ENCODE data around the gene FBXO21. TPM values are rescaled to one million over a fixed set of nuclear protein-coding genes. Genes with fewer than 3 reads are reported as not detected.

The FBXO21 gene
- total and polyA plus RNA-seq, 2 experiments from 2014 or later, result 46.3 to 84.2 TPM

- no peaks in the 10 kb centered on the region for H3K79me2 ChIP-seq (replicated peaks; ENCODE audit: insufficient read depth)
- no peaks in the 10 kb centered on the region for H3F3A ChIP-seq (replicated peaks; ENCODE audit: low read depth)
- peaks cover 8% of the 10 kb centered on the region for H3K4me1 ChIP-seq (ENCODE audit: insufficient read depth)
- H3K4me1 Mint-ChIP-seq, result peaks cover 21% of the 10 kb centered on the region
- H3K27ac Mint-ChIP-seq, result no peak overlapping the region
- H3K4me3 Mint-ChIP-seq, result no peak overlapping the region
- H3K4me3 ChIP-seq, result no peak overlapping the region
- H3K36me3 ChIP-seq (ENCODE audit: insufficient read depth), result no peaks in the 10 kb centered on the region
- H3K27ac ChIP-seq (ENCODE audit: low read depth), result no peak overlapping the region
- no peaks in the 10 kb centered on the region for H3K9me3 Mint-ChIP-seq
- no peaks in the 10 kb centered on the region for H4K20me1 ChIP-seq (replicated peaks; ENCODE audit: insufficient read depth)
- H3K4me2 ChIP-seq, result no peak overlapping the region
- no peaks in the 10 kb centered on the region; the same call in 2 of the 3 replicates for H3K36me3 Mint-ChIP-seq (ENCODE audit: low read depth)
- H3K27me3 ChIP-seq (ENCODE audit: insufficient read depth), result no peaks in the 10 kb centered on the region
- no peak for ATAC-seq
- H3K27me3 Mint-ChIP-seq (ENCODE audit: insufficient read depth, low read depth, poor library complexity), result peaks cover 20% of the 10 kb centered on the region
- DNase-seq (ENCODE audit: low spot score), result no peak
- H2AFZ ChIP-seq, result no peak overlapping the region
- H3K9me2 ChIP-seq (ENCODE audit: insufficient read depth), result no peaks in the 10 kb centered on the region
- TF ChIP-seq POLR2AphosphoS5 (IDR thresholded peaks at IDR 0.05; ENCODE audit: low read depth) (no peak), ZNF114 (CRISPR knock-in tag; IDR thresholded peaks at IDR 0.05) (no peak), CTCF (conservative IDR thresholded peaks at IDR 0.05; ENCODE audit: low read depth in 2 of 2) (no peak), ZNF462 (CRISPR knock-in tag; IDR thresholded peaks at IDR 0.05) (no peak), EZH2phosphoT487 (IDR thresholded peaks at IDR 0.05; ENCODE audit: unreplicated experiment) (no peak), ETS1 (IDR thresholded peaks at IDR 0.05) (no peak), STAT1 (IDR thresholded peaks at IDR 0.05; ENCODE audit: unreplicated experiment) (no peak), ZNF331 (CRISPR knock-in tag; IDR thresholded peaks at IDR 0.05; ENCODE audit: low read depth) (no peak), JUNB (IDR thresholded peaks at IDR 0.05; ENCODE audit: unreplicated experiment) (no peak), NANOG (IDR thresholded peaks at IDR 0.05; ENCODE audit: borderline replicate concordance) (no peak), EZH2 (IDR thresholded peaks at IDR 0.05; ENCODE audit: low read depth, unreplicated experiment) (no peak), REST (IDR thresholded peaks at IDR 0.05; ENCODE audit: unreplicated experiment) (no peak), CREB1 (CRISPR knock-in tag; IDR thresholded peaks at IDR 0.05; ENCODE audit: low read depth) (no peak)
Measured at GRCh38 chr12:117210266-117210918, 20.1 kb upstream of the FBXO21 start.
